ENCODE measurements around the gene IZUMO1.

DNA sequence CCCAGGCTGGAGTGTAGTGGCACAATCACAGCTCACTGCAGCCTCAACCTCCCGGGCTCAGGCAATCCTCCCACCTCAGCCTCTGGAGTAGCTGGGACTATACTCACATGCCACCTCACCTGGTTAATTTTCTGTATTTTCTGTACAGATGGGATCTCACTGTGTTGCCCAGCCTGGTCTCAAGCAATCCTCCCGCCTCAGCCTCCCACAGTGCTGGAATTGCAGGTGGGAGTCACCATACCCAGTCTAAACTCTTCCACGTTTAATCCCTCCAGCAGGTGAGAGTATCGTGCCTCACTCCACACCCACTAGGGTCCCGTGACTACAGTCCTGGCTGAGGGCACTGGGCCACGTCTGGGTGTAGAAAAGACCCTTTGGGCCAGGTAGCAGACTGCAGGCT, 47.6 kb upstream of the IZUMO1 start:
- TF ChIP-seq, protein P1, sequence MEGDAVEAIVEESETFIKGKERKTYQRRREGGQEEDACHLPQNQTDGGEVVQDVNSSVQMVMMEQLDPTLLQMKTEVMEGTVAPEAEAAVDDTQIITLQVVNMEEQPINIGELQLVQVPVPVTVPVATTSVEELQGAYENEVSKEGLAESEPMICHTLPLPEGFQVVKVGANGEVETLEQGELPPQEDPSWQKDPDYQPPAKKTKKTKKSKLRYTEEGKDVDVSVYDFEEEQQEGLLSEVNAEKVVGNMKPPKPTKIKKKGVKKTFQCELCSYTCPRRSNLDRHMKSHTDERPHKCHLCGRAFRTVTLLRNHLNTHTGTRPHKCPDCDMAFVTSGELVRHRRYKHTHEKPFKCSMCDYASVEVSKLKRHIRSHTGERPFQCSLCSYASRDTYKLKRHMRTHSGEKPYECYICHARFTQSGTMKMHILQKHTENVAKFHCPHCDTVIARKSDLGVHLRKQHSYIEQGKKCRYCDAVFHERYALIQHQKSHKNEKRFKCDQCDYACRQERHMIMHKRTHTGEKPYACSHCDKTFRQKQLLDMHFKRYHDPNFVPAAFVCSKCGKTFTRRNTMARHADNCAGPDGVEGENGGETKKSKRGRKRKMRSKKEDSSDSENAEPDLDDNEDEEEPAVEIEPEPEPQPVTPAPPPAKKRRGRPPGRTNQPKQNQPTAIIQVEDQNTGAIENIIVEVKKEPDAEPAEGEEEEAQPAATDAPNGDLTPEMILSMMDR (IDR thresholded peaks at IDR 0.05), result no peak
- TF ChIP-seq EZH2 (IDR thresholded peaks at IDR 0.05) (no peak), EZH2phosphoT487 (IDR thresholded peaks at IDR 0.05) (no peak)

All from neural progenitor cell (in vitro differentiated cells).